Tibial nerve (tissue), 4 donors: ENCODE measurements around the gene PIM1. TPM values are rescaled to one million over a fixed set of nuclear protein-coding genes. Genes with fewer than 3 reads are reported as not detected.

ENCODE experiments used
- DNase-seq, 2 donors: peaks; one replicate each; pipeline ENCODE4 v3.0.0-alpha.2; 2019; ENCODE audit warnings: low spot score in 2 of 2
- H3K27ac ChIP-seq, 4 donors: fragments of 200-600 bp; sonication (generic) in 3 of 4; one replicate each; pipeline ENCODE4 v1.5.1; 2017 to 2019; ENCODE audit warnings: mild to moderate bottlenecking in 1 of 4
- H3K27me3 ChIP-seq, 2 donors: fragments of 200-600 bp; sonication (generic) in 1 of 2; one replicate each; pipeline versions ENCODE4 v1.5.1 to v1.6.0; 2017 to 2019
- H3K36me3 ChIP-seq, 3 donors: fragments of 200-600 bp; sonication (generic); one replicate each; pipeline ENCODE4 v1.5.1; 2018 to 2019
- H3K4me1 ChIP-seq, 4 donors: fragments of 200-600 bp; sonication (generic) in 3 of 4; one replicate each; pipeline ENCODE4 v1.5.1; 2017 to 2019
- H3K4me3 ChIP-seq, 4 donors: fragments of 200-600 bp; sonication (generic) in 3 of 4; one replicate each; pipeline ENCODE4 v1.5.1; 2017 to 2019; ENCODE audit warnings: mild to moderate bottlenecking in 1 of 4, moderate library complexity in 1 of 4
- H3K9me3 ChIP-seq, 4 donors: fragments of 200-600 bp; sonication (generic) in 3 of 4; one replicate each; pipeline ENCODE4 v1.5.1; 2017 to 2019
- CTCF ChIP-seq, 5 experiments: fragments of 200-600 bp in 3 of 5; fragments of 450-650 bp in 2 of 5; sonication (generic) in 3 of 5; IDR thresholded peaks; one replicate each; pipeline ENCODE4 v1.5.1; 2016 to 2019; ENCODE audit warnings: antibody characterized with exemption in 5 of 5, mild to moderate bottlenecking in 3 of 5, moderate library complexity in 2 of 5
- EP300 ChIP-seq, 2 donors: sonication (generic); formaldehyde crosslinking; IDR thresholded peaks; one replicate each; pipeline ENCODE4 v1.6.1; 2017; ENCODE audit warnings: antibody characterized with exemption in 2 of 2, mild to moderate bottlenecking in 1 of 2
- POLR2A ChIP-seq, 2 donors: fragments of 450-650 bp; IDR thresholded peaks; one replicate each; pipeline ENCODE4 v1.6.1; 2017; ENCODE audit warnings: antibody characterized with exemption in 2 of 2, mild to moderate bottlenecking in 2 of 2, moderate library complexity in 2 of 2
- WGBS, 2 donors: methylation state at CpG; one replicate each; pipeline ENCODE4 v1.1.5; 2018; 5-methylcytosine and 5-hydroxymethylcytosine counted together
- total RNA-seq, 4 donors: library from RNA; depleted of rRNA; stranded (reverse); fragments of >200 nt; gene quantifications; one replicate each; pipeline ENCODE4 v1.1.0, GENCODE V29; 2016

The PIM1 gene
- total RNA-seq, 4 donors from 2014 or later = 2.8 to 22.8 (median 6.6) TPM

- H3K4me3 ChIP-seq = no peak overlapping the region
- peak in 1 of 2 donors; percentile 47 for DNase-seq
- WGBS, 2 donors = 46 to 48% methylated on average over 11 of the region's 11 CpGs
- H3K27ac ChIP-seq = peak overlapping the region in 3 of 4 donors; percentile 34 to 85 (median 58)
- TF ChIP-seq CTCF (IDR thresholded peaks at IDR 0.05) (no peak), EP300 (IDR thresholded peaks at IDR 0.05) (peak in 1 of 2 donors; percentile 63), POLR2A (IDR thresholded peaks at IDR 0.05) (no peak)
- H3K27me3 ChIP-seq = no peaks in the 10 kb centered on the region
- H3K36me3 ChIP-seq = no peaks in the 10 kb centered on the region
- H3K4me1 ChIP-seq = peaks cover 0 to 31% (median 10%) of the 10 kb centered on the region in 4 donors
- H3K9me3 ChIP-seq = no peaks in the 10 kb centered on the region
Measured at GRCh38 chr6:37134396-37135191, 35.4 kb upstream of the PIM1 start.

GRCh38 chr6:37135835-37136694, 33.9 kb upstream of the PIM1 start:
- no peak for DNase-seq
- WGBS, 2 donors = 78 to 80% methylated on average over 9 of the region's 9 CpGs
- H3K4me3 ChIP-seq = no peak overlapping the region
- H3K36me3 ChIP-seq = no peaks in the 10 kb centered on the region
- no peaks in the 10 kb centered on the region for H3K27me3 ChIP-seq
- no peaks in the 10 kb centered on the region for H3K9me3 ChIP-seq
- no peak overlapping the region for H3K27ac ChIP-seq
- peaks cover 0 to 31% (median 9%) of the 10 kb centered on the region in 4 donors for H3K4me1 ChIP-seq
- TF ChIP-seq POLR2A (IDR thresholded peaks at IDR 0.05) (no peak), EP300 (IDR thresholded peaks at IDR 0.05) (no peak), CTCF (IDR thresholded peaks at IDR 0.05) (no peak)

- DNase-seq = no peak
- Histone ChIP-seq H3K9me3 (no peaks in the 10 kb centered on the region), H3K4me1 (peaks cover 0 to 29% (median 6%) of the 10 kb centered on the region in 4 donors), H3K36me3 (no peaks in the 10 kb centered on the region), H3K27ac (no peak overlapping the region), H3K4me3 (no peak overlapping the region), H3K27me3 (no peaks in the 10 kb centered on the region)
- WGBS, 2 donors = 72 to 75% methylated on average over 7 of the region's 7 CpGs
- TF ChIP-seq EP300 (IDR thresholded peaks at IDR 0.05) (no peak), CTCF (IDR thresholded peaks at IDR 0.05) (no peak), POLR2A (IDR thresholded peaks at IDR 0.05) (no peak)
Measured at GRCh38 chr6:37136821-37137200, 33.1 kb upstream of the PIM1 start.

GRCh38 chr6:37137201-37138090, 32.5 kb upstream of the PIM1 start:
- Histone ChIP-seq H3K27ac (peak overlapping the region in 2 of 4 donors; percentile 10 to 32), H3K4me1 (peaks cover 0 to 28% (median 6%) of the 10 kb centered on the region in 4 donors), H3K36me3 (no peaks in the 10 kb centered on the region), H3K9me3 (no peaks in the 10 kb centered on the region), H3K4me3 (no peak overlapping the region), H3K27me3 (no peaks in the 10 kb centered on the region)
- no peak for TF ChIP-seq CTCF (IDR thresholded peaks at IDR 0.05)
- TF ChIP-seq POLR2A (IDR thresholded peaks at IDR 0.05) = no peak
- no peak for TF ChIP-seq EP300 (IDR thresholded peaks at IDR 0.05)
- WGBS, 2 donors = 36 to 37% methylated on average over 19 of the region's 19 CpGs
- no peak for DNase-seq
